ENCODE measurements around the gene HSPA4L.

DNA sequence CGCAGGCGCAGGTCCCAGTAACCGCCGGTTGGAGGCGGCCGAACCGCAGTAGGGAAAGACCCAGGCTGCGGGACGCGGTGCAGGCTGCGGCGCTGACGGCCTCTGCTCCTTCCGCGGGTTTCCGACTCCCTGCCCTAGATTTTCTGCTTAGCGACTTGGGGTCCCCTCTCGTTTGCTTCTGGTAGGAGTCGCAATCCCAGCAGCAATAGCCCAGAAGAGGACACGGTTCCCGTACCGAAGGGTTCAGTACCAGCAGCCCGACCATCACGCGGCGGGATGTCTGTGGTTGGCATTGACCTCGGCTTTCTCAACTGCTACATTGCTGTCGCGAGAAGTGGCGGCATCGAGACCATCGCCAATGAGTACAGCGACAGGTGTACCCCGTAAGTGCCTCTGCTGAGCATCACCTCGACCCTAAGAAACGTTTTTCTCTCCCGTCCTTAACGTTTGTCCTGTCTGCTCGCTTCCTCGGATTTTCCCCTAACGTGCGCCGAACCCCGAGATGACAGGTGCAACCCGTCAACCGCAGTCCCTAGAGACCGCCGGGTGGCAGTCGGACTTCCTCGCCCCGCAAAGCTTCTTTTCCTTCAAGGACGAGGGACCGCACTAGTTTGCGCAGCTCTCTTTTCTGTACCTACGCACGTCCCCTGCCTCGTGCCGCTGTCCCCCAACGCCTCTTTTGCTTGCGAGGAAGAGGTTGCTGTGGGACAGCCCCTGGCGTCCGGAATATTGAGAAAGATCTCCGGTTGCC, at the start of gene HSPA4L:
- TF ChIP-seq ARNTL (CRISPR knock-in tag; IDR thresholded peaks at IDR 0.05; ENCODE audit: borderline replicate concordance, low read depth) (no peak), OSR1 (CRISPR knock-in tag; IDR thresholded peaks at IDR 0.05) (no peak), ISL1 (CRISPR knock-in tag; IDR thresholded peaks at IDR 0.05) (no peak), RARB (CRISPR knock-in tag; IDR thresholded peaks at IDR 0.05) (no peak)

Measured in SK-N-SH treated with all-trans-retinoic acid at 6 μM for 48 hours (cell line).